ENCODE data around the gene BRSK2. TPM values are rescaled to one million over a fixed set of nuclear protein-coding genes. Genes with fewer than 3 reads are reported as not detected.
"Not testable (repeated sequence)": the region's sequence is repeated elsewhere in the genome, so short reads cannot be mapped to it uniquely, and the experiment has no call there.

Gene BRSK2
- total RNA-seq, 1 donor from 2014 or later, result 0.06 TPM

- H3K4me3 ChIP-seq (ENCODE audit: low read depth, low read length), result no peak overlapping the region
- no peak for DNase-seq (ENCODE audit: low read depth)
- TF ChIP-seq CTCF (conservative IDR thresholded peaks at IDR 0.05; ENCODE audit: low read depth, low read length), result no peak
Observed at GRCh38 chr11:1414650-1415049, 24.9 kb downstream of the BRSK2 start.

- TF ChIP-seq CTCF (conservative IDR thresholded peaks at IDR 0.05; ENCODE audit: low read depth, low read length), result no peak
- DNase-seq (ENCODE audit: low read depth), result no peak
- H3K4me3 ChIP-seq (ENCODE audit: low read depth, low read length), result no peak overlapping the region
Observed at GRCh38 chr11:1415631-1416030, 25.9 kb downstream of the BRSK2 start.

- H3K4me3 ChIP-seq (ENCODE audit: low read depth, low read length); DNase-seq (ENCODE audit: low read depth): not testable (repeated sequence)
Observed at GRCh38 chr11:1418192-1418795, 28.6 kb downstream of the BRSK2 start.

GRCh38 chr11:1419811-1420210, 30.1 kb downstream of the BRSK2 start:
- H3K4me3 ChIP-seq (ENCODE audit: low read depth, low read length), result no peak overlapping the region
- DNase-seq (ENCODE audit: low read depth), result no peak
- TF ChIP-seq CTCF (conservative IDR thresholded peaks at IDR 0.05; ENCODE audit: low read depth, low read length), result no peak

GRCh38 chr11:1421291-1421690, 31.6 kb downstream of the BRSK2 start:
- no peak for DNase-seq (ENCODE audit: low read depth)
- no peak for TF ChIP-seq CTCF (conservative IDR thresholded peaks at IDR 0.05; ENCODE audit: low read depth, low read length)
- H3K4me3 ChIP-seq (ENCODE audit: low read depth, low read length), result no peak overlapping the region

- no peak overlapping the region for H3K4me3 ChIP-seq (ENCODE audit: low read depth, low read length)
- DNase-seq (ENCODE audit: low read depth), result no peak
- TF ChIP-seq CTCF (conservative IDR thresholded peaks at IDR 0.05; ENCODE audit: low read depth, low read length), result no peak
Observed at GRCh38 chr11:1422481-1422880, 32.7 kb downstream of the BRSK2 start.

- no peak for TF ChIP-seq CTCF (conservative IDR thresholded peaks at IDR 0.05; ENCODE audit: low read depth, low read length)
- no peak for DNase-seq (ENCODE audit: low read depth)
Observed at GRCh38 chr11:1422981-1423380, 33.2 kb downstream of the BRSK2 start.

GRCh38 chr11:1423406-1423805, 33.7 kb downstream of the BRSK2 start:
- DNase-seq (ENCODE audit: low read depth); H3K4me3 ChIP-seq (ENCODE audit: low read depth, low read length): not testable (repeated sequence)

More at GRCh38 chr11:1422981-1423380, 33.2 kb downstream of the BRSK2 start:
- no peak overlapping the region for H3K4me3 ChIP-seq (ENCODE audit: low read depth, low read length)
